Measurements from ENCODE around the gene ULK2. TPM values are rescaled to one million over a fixed set of nuclear protein-coding genes. Genes with fewer than 3 reads are reported as not detected.

Gene ULK2
- polyA plus RNA-seq, 1 of the 3 experiments (the other 2 are of a cell fraction), result 18.0 TPM

- TF ChIP-seq RAD21 (IDR thresholded peaks at IDR 0.05; ENCODE audit: low read length) (no peak), ZBTB33 (IDR thresholded peaks at IDR 0.05; ENCODE audit: borderline replicate concordance, low read depth) (no peak), USF2 (IDR thresholded peaks at IDR 0.05; ENCODE audit: borderline replicate concordance, low read depth, low read length) (no peak), RXRA (IDR thresholded peaks at IDR 0.05; ENCODE audit: borderline replicate concordance, low read depth) (no peak), TEAD4 (IDR thresholded peaks at IDR 0.05; ENCODE audit: borderline replicate concordance, insufficient read depth) (no peak), MEF2A (IDR thresholded peaks at IDR 0.05; ENCODE audit: borderline replicate concordance, low read depth) (no peak), GABPA (IDR thresholded peaks at IDR 0.05; ENCODE audit: low read depth) (no peak), NFIC (IDR thresholded peaks at IDR 0.05; ENCODE audit: borderline replicate concordance) (no peak), ELF1 (IDR thresholded peaks at IDR 0.05) (no peak), FOXM1 (IDR thresholded peaks at IDR 0.05; ENCODE audit: low read depth) (no peak), FOSL2 (IDR thresholded peaks at IDR 0.05; ENCODE audit: borderline replicate concordance, low read depth) (no peak)
- TF ChIP-seq, protein P1, sequence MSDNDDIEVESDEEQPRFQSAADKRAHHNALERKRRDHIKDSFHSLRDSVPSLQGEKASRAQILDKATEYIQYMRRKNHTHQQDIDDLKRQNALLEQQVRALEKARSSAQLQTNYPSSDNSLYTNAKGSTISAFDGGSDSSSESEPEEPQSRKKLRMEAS (IDR thresholded peaks at IDR 0.05; ENCODE audit: low read depth), result no peak
Observed at GRCh38 chr17:19830061-19830460, 37.7 kb downstream of the ULK2 start (continued).

- TF ChIP-seq USF1 (IDR thresholded peaks at IDR 0.05; ENCODE audit: borderline replicate concordance, low read depth) (no peak), ELF1 (IDR thresholded peaks at IDR 0.05) (no peak), RAD21 (IDR thresholded peaks at IDR 0.05; ENCODE audit: low read length) (peak; percentile 24; the same call in 1 of the 2 replicates), MEF2A (IDR thresholded peaks at IDR 0.05; ENCODE audit: borderline replicate concordance, low read depth) (no peak)
- TF ChIP-seq, protein P2, sequence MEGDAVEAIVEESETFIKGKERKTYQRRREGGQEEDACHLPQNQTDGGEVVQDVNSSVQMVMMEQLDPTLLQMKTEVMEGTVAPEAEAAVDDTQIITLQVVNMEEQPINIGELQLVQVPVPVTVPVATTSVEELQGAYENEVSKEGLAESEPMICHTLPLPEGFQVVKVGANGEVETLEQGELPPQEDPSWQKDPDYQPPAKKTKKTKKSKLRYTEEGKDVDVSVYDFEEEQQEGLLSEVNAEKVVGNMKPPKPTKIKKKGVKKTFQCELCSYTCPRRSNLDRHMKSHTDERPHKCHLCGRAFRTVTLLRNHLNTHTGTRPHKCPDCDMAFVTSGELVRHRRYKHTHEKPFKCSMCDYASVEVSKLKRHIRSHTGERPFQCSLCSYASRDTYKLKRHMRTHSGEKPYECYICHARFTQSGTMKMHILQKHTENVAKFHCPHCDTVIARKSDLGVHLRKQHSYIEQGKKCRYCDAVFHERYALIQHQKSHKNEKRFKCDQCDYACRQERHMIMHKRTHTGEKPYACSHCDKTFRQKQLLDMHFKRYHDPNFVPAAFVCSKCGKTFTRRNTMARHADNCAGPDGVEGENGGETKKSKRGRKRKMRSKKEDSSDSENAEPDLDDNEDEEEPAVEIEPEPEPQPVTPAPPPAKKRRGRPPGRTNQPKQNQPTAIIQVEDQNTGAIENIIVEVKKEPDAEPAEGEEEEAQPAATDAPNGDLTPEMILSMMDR (IDR thresholded peaks at IDR 0.05), result peak; percentile 41
- Histone ChIP-seq H4K20me1 (ENCODE audit: insufficient read depth) (no peaks in the 10 kb centered on the region), H3K9me2 (no peaks in the 10 kb centered on the region), H3K27me3 (ENCODE audit: insufficient read depth) (no peaks in the 10 kb centered on the region), H3K4me1 (ENCODE audit: control insufficient read depth in 1 of 2, insufficient read depth in 2 of 2, low read depth in 1 of 2, low read length in 1 of 2) (no peaks in the 10 kb centered on the region), H3F3A (replicated peaks; ENCODE audit: insufficient read depth) (no peaks in the 10 kb centered on the region), H2AFZ (ENCODE audit: low read depth) (no peak overlapping the region), H3K9me3 (no peaks in the 10 kb centered on the region), H3K4me3 (ENCODE audit: low read depth in 2 of 2, low read length in 1 of 2) (no peak overlapping the region), H3K4me2 (no peak overlapping the region), H3K79me2 (ENCODE audit: insufficient read depth) (no peaks in the 10 kb centered on the region), H3K36me3 (replicated peaks in 1 of 2; ENCODE audit: control insufficient read depth in 1 of 2, insufficient read depth in 2 of 2, low read length in 1 of 2) (peaks cover 39 to 41% of the 10 kb centered on the region in 2 experiments), H3K27ac (ENCODE audit: low read depth in 2 of 2, low read length in 1 of 2) (no peak overlapping the region), H3K9ac (no peak overlapping the region)
- 73% methylated on average over 3 of the region's 3 CpGs for WGBS (ENCODE audit: low lambda C conversion rate)
- ChIA-PET POLR2A (no interaction called here), CTCF (interaction anchor here (1.5 kb wide), 1 partner anchor 9 kb away, joined by 3 read pairs; no protein-coding TSS in a partner anchor)
- no peak for DNase-seq
Observed at GRCh38 chr17:19812407-19812806, 55.3 kb downstream of the ULK2 start.

Data from SK-N-SH (cell line).